22Rv1 (cell line): Measurements from ENCODE around the gene PROCA1.

Source experiments
- H3K27ac ChIP-seq: fragments of 450-650 bp; 2 replicates; pipeline ENCODE4 v1.5.1; 2017
- ZFX ChIP-seq: fragments of 450-650 bp; IDR thresholded peaks from 2 replicates; pipeline ENCODE4 v1.6.1; 2017; ENCODE audit warnings: antibody characterized with exemption, borderline replicate concordance
- TF ChIP-seq, protein P1 (sequence below): fragments of 450-650 bp; IDR thresholded peaks from 2 replicates; pipeline ENCODE4 v1.5.1; 2017; ENCODE audit warnings: mild to moderate bottlenecking

PROCA1 gene

GRCh38 chr17:28747051-28747691 is 35.5 kb upstream of the PROCA1 start:
- no peak for TF ChIP-seq ZFX
- TF ChIP-seq, protein P1, sequence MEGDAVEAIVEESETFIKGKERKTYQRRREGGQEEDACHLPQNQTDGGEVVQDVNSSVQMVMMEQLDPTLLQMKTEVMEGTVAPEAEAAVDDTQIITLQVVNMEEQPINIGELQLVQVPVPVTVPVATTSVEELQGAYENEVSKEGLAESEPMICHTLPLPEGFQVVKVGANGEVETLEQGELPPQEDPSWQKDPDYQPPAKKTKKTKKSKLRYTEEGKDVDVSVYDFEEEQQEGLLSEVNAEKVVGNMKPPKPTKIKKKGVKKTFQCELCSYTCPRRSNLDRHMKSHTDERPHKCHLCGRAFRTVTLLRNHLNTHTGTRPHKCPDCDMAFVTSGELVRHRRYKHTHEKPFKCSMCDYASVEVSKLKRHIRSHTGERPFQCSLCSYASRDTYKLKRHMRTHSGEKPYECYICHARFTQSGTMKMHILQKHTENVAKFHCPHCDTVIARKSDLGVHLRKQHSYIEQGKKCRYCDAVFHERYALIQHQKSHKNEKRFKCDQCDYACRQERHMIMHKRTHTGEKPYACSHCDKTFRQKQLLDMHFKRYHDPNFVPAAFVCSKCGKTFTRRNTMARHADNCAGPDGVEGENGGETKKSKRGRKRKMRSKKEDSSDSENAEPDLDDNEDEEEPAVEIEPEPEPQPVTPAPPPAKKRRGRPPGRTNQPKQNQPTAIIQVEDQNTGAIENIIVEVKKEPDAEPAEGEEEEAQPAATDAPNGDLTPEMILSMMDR: no peak
- peak overlapping the region; percentile 96 for H3K27ac ChIP-seq

- TF ChIP-seq, protein P1: no peak
- no peak for TF ChIP-seq ZFX
- H3K27ac ChIP-seq: peak overlapping the region; percentile 96
These were observed 34.9 kb upstream of the PROCA1 start for GRCh38 chr17:28746611-28747050.

DNA sequence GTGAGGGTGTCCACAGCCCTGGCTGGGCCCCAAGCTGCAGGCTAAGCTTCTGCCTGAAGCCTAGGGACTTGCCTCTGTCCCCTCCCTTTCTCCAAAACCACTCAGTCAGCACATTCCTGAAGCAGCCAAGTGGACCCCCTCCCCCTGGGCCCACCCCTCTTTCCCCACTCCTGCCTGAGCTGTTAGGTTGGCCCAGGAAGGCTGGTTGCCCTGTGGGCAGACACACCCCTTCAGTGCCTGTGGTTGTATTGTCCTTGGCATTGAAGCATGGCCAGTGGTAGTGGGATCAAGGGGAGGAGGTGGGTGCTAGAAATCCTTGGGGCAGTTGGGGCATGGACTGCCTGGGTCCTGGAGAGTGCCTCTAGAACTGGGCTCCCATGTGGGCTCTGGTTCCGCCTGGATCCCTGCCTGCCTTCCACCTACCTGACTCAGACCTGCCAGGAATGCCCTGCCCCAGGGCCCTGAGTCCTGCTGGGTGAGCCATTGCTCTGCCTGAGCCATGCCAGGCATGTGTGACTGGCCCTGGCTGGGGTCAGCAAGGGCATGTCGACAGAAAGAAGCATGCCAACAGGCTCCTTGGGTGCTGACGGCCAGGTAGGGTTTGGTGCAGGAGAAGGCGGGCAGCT is 34.2 kb upstream of the PROCA1 start:
- no peak for TF ChIP-seq ZFX
- TF ChIP-seq, protein P1: no peak
- H3K27ac ChIP-seq: peak overlapping the region; percentile 96

DNA sequence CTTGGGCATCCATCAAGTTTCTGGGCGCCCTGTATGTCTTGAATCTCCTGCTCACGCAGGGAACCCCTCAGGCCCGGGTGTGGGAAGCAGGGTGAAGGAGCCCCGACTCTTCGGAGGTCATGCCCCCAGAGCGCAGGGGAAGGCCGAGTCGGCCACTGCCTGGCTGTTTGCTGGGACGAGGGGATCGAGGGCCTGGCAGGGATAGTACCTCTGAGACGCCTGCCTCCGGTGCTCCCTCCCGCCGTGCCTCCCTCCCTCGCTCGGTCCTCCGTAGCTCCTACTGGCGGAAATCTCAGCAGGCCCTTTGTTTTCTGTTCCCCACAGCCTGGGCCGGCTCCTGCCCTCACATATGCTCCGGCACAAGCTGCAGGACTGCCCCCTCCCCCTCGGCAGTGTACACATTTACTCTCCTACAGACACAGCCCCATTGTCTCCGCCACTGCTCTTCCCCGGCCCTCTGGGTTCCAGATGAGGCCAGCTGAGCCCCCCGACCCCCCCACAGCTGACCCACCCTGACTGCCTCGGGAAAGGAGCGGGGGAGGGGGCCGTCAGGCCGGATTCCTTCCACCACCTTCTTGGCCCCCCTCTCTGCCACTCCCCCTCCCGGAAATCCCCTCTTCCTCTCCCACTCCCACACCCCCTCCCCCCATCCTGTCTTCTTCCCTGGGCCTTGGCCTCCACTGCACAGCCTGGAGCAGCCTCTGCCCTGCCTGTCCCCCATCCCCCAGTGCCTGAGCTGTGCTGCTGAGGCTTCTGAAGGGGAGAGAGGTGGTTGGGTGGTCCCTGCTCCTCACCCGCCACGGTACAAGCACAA is 33.5 kb upstream of the PROCA1 start:
- peak overlapping the region; percentile 96 for H3K27ac ChIP-seq
- TF ChIP-seq, protein P1: no peak
- TF ChIP-seq ZFX: no peak

DNA sequence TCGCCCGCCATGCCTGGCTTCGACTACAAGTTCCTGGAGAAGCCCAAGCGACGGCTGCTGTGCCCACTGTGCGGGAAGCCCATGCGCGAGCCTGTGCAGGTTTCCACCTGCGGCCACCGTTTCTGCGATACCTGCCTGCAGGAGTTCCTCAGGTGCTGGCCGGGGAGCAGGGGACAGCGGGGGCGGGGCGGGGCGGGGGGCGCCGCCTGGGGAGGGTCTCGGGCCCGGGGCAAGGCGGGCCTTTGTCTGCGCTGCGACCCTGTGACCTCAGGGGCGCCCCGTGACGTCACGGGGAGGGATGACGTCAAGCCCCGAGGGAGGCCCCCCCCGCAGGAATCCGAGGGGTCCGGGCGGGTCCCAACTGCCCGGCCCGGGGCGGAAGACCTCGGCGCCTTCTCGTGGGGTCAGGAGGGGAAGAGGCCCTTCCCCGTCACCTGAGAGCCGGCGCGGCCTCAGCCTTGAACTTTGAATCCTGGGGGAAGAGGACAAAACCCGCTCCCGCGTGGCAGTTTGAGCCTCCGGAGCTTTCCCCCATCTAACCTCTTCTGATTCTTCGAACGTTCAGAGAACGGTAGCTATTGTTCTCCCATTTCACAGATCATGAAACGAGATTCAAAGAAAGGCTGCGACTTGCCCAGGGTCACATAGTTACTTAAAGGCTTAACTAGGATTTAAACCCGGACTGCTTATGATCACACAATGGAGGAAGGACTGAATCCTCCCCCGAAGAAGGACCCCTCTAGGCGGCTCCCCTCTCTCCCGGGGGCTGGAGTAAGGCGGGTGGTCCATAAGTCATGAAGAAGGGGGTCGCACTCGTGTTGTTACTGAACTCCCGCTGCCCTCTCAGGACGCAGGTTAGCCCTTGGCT is 32.6 kb upstream of the PROCA1 start:
- no peak for TF ChIP-seq ZFX
- TF ChIP-seq, protein P1: peak; percentile 6; the same call in 1 of the 2 replicates
- peak overlapping the region; percentile 96 for H3K27ac ChIP-seq

DNA sequence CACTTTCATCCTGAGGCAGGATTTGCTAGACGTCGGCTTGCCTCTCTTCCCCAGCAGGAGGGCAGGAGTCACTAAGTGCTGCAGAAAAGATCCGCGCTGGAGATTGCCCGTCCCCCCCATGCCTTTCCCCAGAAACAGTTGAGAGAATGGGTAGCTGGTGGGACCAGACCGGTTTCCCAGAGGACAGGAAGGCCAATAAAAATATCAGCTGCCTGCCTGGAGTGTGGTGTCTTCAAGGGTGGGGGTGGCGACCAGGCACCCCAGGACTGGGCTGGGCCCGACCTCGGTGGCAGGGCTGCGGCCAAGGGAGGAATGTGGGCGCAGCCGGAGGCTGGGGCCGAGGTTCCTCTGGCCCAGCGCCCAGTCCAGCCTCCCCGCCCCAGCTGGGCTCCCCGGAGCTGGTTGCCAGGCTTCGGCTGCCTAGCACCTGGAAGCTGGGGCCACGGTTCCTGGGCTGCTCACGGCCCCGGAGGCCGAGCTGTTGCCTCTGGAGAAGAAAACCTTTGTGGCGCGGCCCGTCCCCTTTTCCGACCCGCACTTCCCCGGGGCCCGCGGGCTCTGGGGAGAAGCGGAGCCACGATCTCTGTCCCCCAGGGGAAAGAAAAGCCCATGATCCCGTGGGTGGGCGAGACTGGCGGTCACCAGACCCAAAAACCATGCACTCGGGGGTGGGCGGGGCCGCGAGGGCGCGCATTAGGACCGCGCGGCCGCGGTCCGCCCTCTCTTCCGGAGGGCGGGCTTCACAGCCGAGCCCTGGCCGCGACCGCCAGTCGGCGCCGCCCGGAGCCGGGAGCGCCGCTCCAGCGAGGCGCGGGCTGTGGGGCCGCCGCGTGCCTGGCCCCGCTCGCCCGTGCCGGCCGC is 31.8 kb upstream of the PROCA1 start, which contains the start of gene TRAF4:
TSS of gene TRAF4 (plus strand) at position 769 of the 861 bp plus-strand sequence. CDS start 102 bp downstream, outside the sequence.
- no peak for TF ChIP-seq ZFX
- TF ChIP-seq, protein P1: peak; percentile 40; the same call in 1 of the 2 replicates
- H3K27ac ChIP-seq: peak within 1 kb of the TSS; percentile 96
